Suprapubic skin (tissue), 4 donors: ENCODE data around the gene EEF2K. TPM values are rescaled to one million over a fixed set of nuclear protein-coding genes. Genes with fewer than 3 reads are reported as not detected.

ENCODE experiments used
- DNase-seq, 2 donors: peaks; one replicate each; pipeline ENCODE4 v3.0.0-alpha.2; 2019; ENCODE audit warnings: low spot score in 2 of 2
- H3K27ac ChIP-seq: fragments of 200-600 bp; sonication (generic); one replicate; pipeline ENCODE4 v1.5.1; 2019
- H3K27me3 ChIP-seq: fragments of 200-600 bp; sonication (generic); one replicate; pipeline ENCODE4 v1.5.1; 2019
- H3K36me3 ChIP-seq: fragments of 200-600 bp; sonication (generic); one replicate; pipeline ENCODE4 v1.5.1; 2019
- H3K4me1 ChIP-seq: fragments of 200-600 bp; sonication (generic); one replicate; pipeline ENCODE4 v1.5.1; 2019
- H3K4me3 ChIP-seq: fragments of 200-600 bp; sonication (generic); one replicate; pipeline ENCODE4 v1.5.1; 2019; ENCODE audit warnings: mild to moderate bottlenecking
- H3K9me3 ChIP-seq: fragments of 200-600 bp; sonication (generic); one replicate; pipeline ENCODE4 v1.5.1; 2019
- CTCF ChIP-seq, 2 donors: fragments of 200-600 bp in 1 of 2; fragments of 450-650 bp in 1 of 2; sonication (generic) in 1 of 2; IDR thresholded peaks; one replicate each; pipeline ENCODE4 v1.5.1; 2016 to 2019; ENCODE audit warnings: antibody characterized with exemption in 2 of 2, mild to moderate bottlenecking in 1 of 2, moderate library complexity in 1 of 2
- EP300 ChIP-seq: sonication (generic); formaldehyde crosslinking; IDR thresholded peaks from one replicate; pipeline ENCODE4 v1.6.1; 2017; ENCODE audit warnings: antibody characterized with exemption
- POLR2A ChIP-seq, 2 donors: fragments of 450-650 bp; IDR thresholded peaks; one replicate each; pipeline ENCODE4 v1.6.1; 2017; ENCODE audit warnings: antibody characterized with exemption in 2 of 2, mild to moderate bottlenecking in 2 of 2, moderate library complexity in 2 of 2
- POLR2AphosphoS5 ChIP-seq, 3 donors: sonication (generic); formaldehyde crosslinking; IDR thresholded peaks; one replicate each; pipeline ENCODE4 v1.6.1; 2017; ENCODE audit warnings: antibody characterized with exemption in 3 of 3
- WGBS: methylation state at CpG from one replicate; pipeline ENCODE4 v1.1.5; 2018; 5-methylcytosine and 5-hydroxymethylcytosine counted together
- total RNA-seq, 4 donors: library from RNA; depleted of rRNA; stranded (reverse); fragments of >200 nt; gene quantifications; one replicate each; pipeline ENCODE4 v1.1.0, GENCODE V29; 2016

The EEF2K gene
- total RNA-seq, result 100 to 1,000 TPM in 1 of 4 donors, 10 to 100 TPM in 3; 50.9 to 194 (median 73.8) TPM

GRCh38 chr16:22206013-22206841 lies at the start of gene EEF2K:
EEF2K (plus strand) TSS chr16:22206278; CDS start chr16:22225730, 19,452 bp downstream.
- peak; percentile 95 to 96 for DNase-seq
- peak within 1 kb of the TSS; percentile 100 for H3K4me3 ChIP-seq
- peak within 1 kb of the TSS; percentile 99 for H3K27ac ChIP-seq
- 0% methylated on average over 32 of the region's 74 CpGs for WGBS
- TF ChIP-seq POLR2A (IDR thresholded peaks at IDR 0.05), result no peak
- peak in 2 of 3 donors; percentile 56 to 93 for TF ChIP-seq POLR2AphosphoS5 (IDR thresholded peaks at IDR 0.05)
- no peak for TF ChIP-seq EP300
- TF ChIP-seq CTCF (IDR thresholded peaks at IDR 0.05), result peak; percentile 68 to 89
- no peaks in the 10 kb centered on the region for H3K9me3 ChIP-seq
- H3K36me3 ChIP-seq, result no peaks in the 10 kb centered on the region
- H3K4me1 ChIP-seq, result peaks cover 58% of the 10 kb centered on the region
- H3K27me3 ChIP-seq, result no peaks in the 10 kb centered on the region

GRCh38 chr16:22161401-22161800 lies 44.7 kb upstream of the EEF2K start:
- no peak for TF ChIP-seq POLR2A (IDR thresholded peaks at IDR 0.05)
- no peak for TF ChIP-seq EP300
- no peak for TF ChIP-seq POLR2AphosphoS5 (IDR thresholded peaks at IDR 0.05)
- no peak for TF ChIP-seq CTCF (IDR thresholded peaks at IDR 0.05)
- Histone ChIP-seq H3K4me3 (no peak overlapping the region), H3K4me1 (peaks cover 7% of the 10 kb centered on the region), H3K36me3 (no peaks in the 10 kb centered on the region), H3K9me3 (no peaks in the 10 kb centered on the region), H3K27me3 (peaks cover 25% of the 10 kb centered on the region), H3K27ac (no peak overlapping the region)
- DNase-seq, result no peak

- peak within 1 kb of the TSS; percentile 38 for H3K4me3 ChIP-seq
- no peaks in the 10 kb centered on the region for H3K36me3 ChIP-seq
- peaks cover 7% of the 10 kb centered on the region for H3K4me1 ChIP-seq
- 16% methylated on average over 10 of the region's 40 CpGs for WGBS
- H3K27me3 ChIP-seq, result peaks cover 25% of the 10 kb centered on the region
- H3K27ac ChIP-seq, result no peak within 1 kb of the TSS
- no peaks in the 10 kb centered on the region for H3K9me3 ChIP-seq
- TF ChIP-seq CTCF (IDR thresholded peaks at IDR 0.05) (no peak), POLR2A (IDR thresholded peaks at IDR 0.05) (no peak), POLR2AphosphoS5 (IDR thresholded peaks at IDR 0.05) (no peak), EP300 (no peak)
- no peak for DNase-seq
Observed at GRCh38 chr16:22161999-22162655, 44.0 kb upstream of the EEF2K start, which contains the start of gene SDR42E2. SDR42E2 (plus strand) TSS chr16:22162506; CDS start chr16:22165583, 3,077 bp downstream.

- no peak for DNase-seq
- H3K9me3 ChIP-seq, result no peaks in the 10 kb centered on the region
- TF ChIP-seq POLR2A (IDR thresholded peaks at IDR 0.05) (no peak), CTCF (IDR thresholded peaks at IDR 0.05) (no peak), POLR2AphosphoS5 (IDR thresholded peaks at IDR 0.05) (no peak), EP300 (no peak)
- H3K4me1 ChIP-seq, result peaks cover 7% of the 10 kb centered on the region
- H3K27me3 ChIP-seq, result peaks cover 25% of the 10 kb centered on the region
- peak overlapping the region; percentile 38 for H3K4me3 ChIP-seq
- H3K27ac ChIP-seq, result no peak overlapping the region
- H3K36me3 ChIP-seq, result no peaks in the 10 kb centered on the region
- 34% methylated on average over 9 of the region's 14 CpGs for WGBS
Observed at GRCh38 chr16:22162656-22163009, 43.4 kb upstream of the EEF2K start.

- Histone ChIP-seq H3K27me3 (peaks cover 25% of the 10 kb centered on the region), H3K27ac (no peak overlapping the region), H3K36me3 (no peaks in the 10 kb centered on the region), H3K4me3 (no peak overlapping the region), H3K4me1 (peaks cover 7% of the 10 kb centered on the region), H3K9me3 (no peaks in the 10 kb centered on the region)
- WGBS, result 96% methylated on average over 6 of the region's 6 CpGs
- TF ChIP-seq POLR2A (IDR thresholded peaks at IDR 0.05), result no peak
- TF ChIP-seq CTCF (IDR thresholded peaks at IDR 0.05), result no peak
- TF ChIP-seq POLR2AphosphoS5 (IDR thresholded peaks at IDR 0.05), result no peak
- no peak for TF ChIP-seq EP300
- no peak for DNase-seq
Observed at GRCh38 chr16:22163806-22164205, 42.3 kb upstream of the EEF2K start.
